Activated CD4-positive, alpha-beta T cell treated with anti-CD3 and anti-CD28 coated beads, Interleukin-2, Interleukin-4, amounts not matched to agents 100 ng/mL and 50 ng/mL, durations not matched to agents 16 hours and 8 hours (primary cell): ENCODE data around the gene LRCH4.

Experiments
- DNase-seq: peaks from one replicate; pipeline ENCODE4 v3.0.0-alpha.2; 2020; ENCODE audit warnings: low spot score

The LRCH4 gene

GRCh38 chr7:100604976-100605911 is 19.3 kb upstream of the LRCH4 start:
- no peak for DNase-seq

- peak; percentile 53 for DNase-seq
These were observed 18.4 kb upstream of the LRCH4 start for GRCh38 chr7:100604028-100604975.

- DNase-seq: no peak
These were observed 17.7 kb upstream of the LRCH4 start for GRCh38 chr7:100603726-100604027.

GRCh38 chr7:100602889-100603725 is 17.2 kb upstream of the LRCH4 start:
- no peak for DNase-seq

- no peak for DNase-seq
These were observed 14.8 kb upstream of the LRCH4 start for GRCh38 chr7:100600730-100601038.

GRCh38 chr7:100599911-100600729 is 14.2 kb upstream of the LRCH4 start:
- DNase-seq: no peak

- DNase-seq: no peak
These were observed 12.5 kb upstream of the LRCH4 start for GRCh38 chr7:100598425-100598824.

- no peak for DNase-seq
These were observed 9.3 kb upstream of the LRCH4 start for GRCh38 chr7:100595188-100595587.

GRCh38 chr7:100591596-100591995 is 5.7 kb upstream of the LRCH4 start:
- DNase-seq: no peak

GRCh38 chr7:100590077-100590737 is 4.3 kb upstream of the LRCH4 start:
- no peak for DNase-seq

- DNase-seq: no peak
These were observed 3.5 kb upstream of the LRCH4 start for GRCh38 chr7:100589341-100589947.

- DNase-seq: no peak
These were observed 2.5 kb upstream of the LRCH4 start for GRCh38 chr7:100588438-100588837.

- DNase-seq: peak; percentile 100
These were observed 517 bp upstream of the LRCH4 start, which contains the start of gene FBXO24 for GRCh38 chr7:100586266-100587025. Gene FBXO24, plus strand, starts transcription at chr7:100586328. Its CDS starts 298 bp downstream, at chr7:100586626.

GRCh38 chr7:100584683-100585510 is 1.0 kb downstream of the LRCH4 start:
- no peak for DNase-seq

- no peak for DNase-seq
These were observed 1.8 kb downstream of the LRCH4 start for GRCh38 chr7:100584054-100584682.

- DNase-seq: peak; percentile 83
These were observed 2.5 kb downstream of the LRCH4 start for GRCh38 chr7:100583132-100584053.

GRCh38 chr7:100582650-100583049 is 3.3 kb downstream of the LRCH4 start:
- no peak for DNase-seq
